GM15510 (cell line): ENCODE measurements around the gene RAB24.

Experiments
- POLR2A ChIP-seq: IDR thresholded peaks from 3 replicates; pipeline ENCODE4 v1.6.1; 2011; ENCODE audit warnings: borderline replicate concordance; ENCODE audit not compliant: insufficient read length; ENCODE audit errors: extremely low read depth

Gene RAB24

GRCh38 chr5:177303121-177303924 is at the start of gene RAB24, which contains the start of gene PRELID1:
Gene RAB24 (minus strand): TSS chr5:177303719. CDS start chr5:177303288, 431 bp downstream.
Gene PRELID1 (plus strand): TSS chr5:177303799. CDS start chr5:177303986, 187 bp downstream.
- TF ChIP-seq POLR2A, result peak; percentile 64

- TF ChIP-seq POLR2A, result no peak
Measured at GRCh38 chr5:177353093-177353492, 49.6 kb upstream of the RAB24 start.

DNA sequence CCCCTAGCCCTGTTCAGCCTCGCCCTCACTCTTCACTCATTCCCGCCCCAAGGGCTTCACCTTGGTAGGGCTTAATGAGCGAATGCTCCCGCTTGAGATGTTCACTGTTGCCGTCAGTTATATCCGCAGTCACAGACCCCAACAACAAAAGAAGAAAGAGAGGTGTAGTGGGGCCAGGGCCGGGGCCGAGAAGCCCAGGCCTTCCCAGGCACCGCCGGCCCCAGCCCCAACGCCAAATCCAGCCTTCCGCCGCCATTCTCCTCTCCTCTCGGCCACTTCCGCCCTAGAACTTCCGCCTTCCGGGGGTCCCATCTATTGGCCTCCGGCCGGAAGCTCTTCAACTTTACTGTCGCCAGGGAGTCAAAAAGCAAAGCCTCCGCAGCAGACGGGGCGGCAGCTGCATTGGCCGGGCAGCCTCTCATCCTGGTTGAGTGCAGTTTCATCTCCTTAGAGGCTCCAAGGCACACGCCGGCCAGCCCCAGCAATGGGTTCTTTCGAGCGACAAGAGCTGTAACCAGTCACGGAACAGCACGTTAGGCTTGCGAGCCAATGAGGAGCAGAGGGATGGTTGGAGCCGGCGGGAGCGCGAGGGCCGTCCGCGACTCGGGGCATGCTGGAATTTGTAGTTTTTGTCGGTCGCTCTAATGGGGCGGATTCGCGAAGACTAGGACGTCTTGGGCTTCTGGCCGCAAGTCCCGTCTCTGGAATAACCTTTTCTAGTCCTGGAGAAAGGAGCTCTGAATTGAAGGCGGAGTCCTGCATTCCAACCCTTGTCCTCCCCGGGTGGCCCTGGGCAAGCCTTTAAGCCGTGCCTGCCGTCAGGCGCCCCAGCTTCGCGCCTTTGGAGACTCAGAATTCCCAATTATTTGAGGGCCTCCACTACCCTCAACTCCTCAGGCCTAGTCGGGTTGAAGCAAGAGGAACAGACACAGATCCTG is 48.1 kb upstream of the RAB24 start, which contains the start of gene LMAN2:
Gene LMAN2 (minus strand): TSS at position 277 of the 938 bp plus-strand sequence. CDS start 21 bp downstream, at position 256.
- peak; percentile 83 for TF ChIP-seq POLR2A

DNA sequence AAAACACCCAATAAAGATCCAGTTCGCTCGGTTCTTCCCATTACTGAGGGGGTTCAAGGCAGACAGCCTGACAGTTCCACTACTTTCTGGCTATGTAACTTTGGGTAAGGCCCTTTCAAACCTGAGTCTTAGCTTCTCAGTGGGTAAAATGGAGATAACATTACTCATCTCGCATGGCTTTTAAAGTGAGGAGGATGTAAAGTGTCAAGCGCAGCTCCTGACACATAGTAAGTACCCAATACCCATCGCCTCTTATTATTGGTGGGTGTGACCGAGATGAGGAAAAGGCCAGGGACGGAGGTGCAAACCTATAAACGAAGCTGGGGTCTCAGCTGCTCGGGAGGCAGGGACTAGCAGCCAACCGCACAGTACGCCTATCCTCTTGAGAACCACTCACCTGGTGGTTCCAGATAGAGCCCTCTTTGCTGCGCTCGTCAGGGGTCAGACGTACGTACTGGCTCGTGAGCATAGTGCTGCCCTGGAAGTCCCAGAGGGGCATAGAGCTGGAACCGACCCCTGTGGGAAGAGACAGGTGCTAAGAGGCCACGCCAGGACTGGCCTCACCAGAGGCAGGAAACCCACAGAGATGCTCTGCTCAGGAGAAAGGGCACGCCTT is 47.4 kb upstream of the RAB24 start:
- TF ChIP-seq POLR2A, result no peak

GRCh38 chr5:177349762-177350161 is 46.2 kb upstream of the RAB24 start:
- no peak for TF ChIP-seq POLR2A

DNA sequence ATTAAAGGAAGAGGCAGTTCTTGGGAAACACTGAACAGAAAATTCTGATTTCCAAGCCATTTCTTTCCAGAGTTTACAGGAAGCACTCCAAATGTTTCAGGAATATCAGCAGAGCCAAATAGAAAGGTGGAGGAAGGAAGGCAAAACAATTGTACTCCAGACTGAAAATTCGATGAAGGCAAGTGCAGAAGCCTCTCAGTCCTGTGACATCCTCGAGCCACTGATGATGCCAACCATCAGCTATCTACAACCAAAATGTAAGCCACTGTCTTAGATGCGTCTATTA is 45.8 kb upstream of the RAB24 start:
- no peak for TF ChIP-seq POLR2A

DNA sequence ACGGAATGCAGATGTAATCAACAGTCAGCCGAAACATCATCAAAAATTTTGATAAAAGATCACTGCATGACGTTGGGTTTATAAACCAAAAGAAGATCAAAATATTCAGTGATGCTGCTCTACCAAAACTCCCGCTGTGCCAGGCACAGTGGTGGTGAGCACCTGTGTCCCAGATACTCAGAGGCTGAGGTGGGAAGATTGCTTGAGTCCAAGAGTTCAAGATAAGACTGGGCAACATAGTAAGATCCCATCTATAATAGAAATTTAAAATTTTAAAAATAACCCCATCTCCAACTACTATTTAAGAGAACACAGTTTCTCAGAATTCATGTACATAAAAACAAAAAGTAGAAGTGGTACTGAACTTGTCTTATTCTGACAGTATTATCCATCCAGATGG is 44.2 kb upstream of the RAB24 start:
- TF ChIP-seq POLR2A, result no peak

- TF ChIP-seq POLR2A, result no peak
Measured at GRCh38 chr5:177346820-177347219, 43.3 kb upstream of the RAB24 start.

DNA sequence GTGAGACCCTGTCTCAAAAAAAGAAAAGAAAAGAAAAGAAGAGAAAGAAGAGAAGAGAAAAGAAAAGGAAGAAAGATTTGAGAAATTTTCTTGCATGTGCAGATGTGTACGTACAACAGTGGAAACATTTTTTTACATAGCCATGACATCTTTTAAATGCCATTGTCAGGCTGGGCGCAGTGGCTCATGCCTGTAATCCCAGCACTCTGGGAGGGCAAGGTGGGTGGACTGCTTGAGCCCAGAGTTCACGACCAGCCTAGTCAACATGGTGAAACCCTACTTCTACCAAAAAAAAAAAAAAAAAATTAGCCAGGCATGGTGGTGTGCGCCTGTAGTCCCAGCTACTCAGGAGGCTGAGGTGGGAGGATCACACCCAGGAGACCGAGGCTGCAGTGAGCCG is 41.4 kb upstream of the RAB24 start:
- no peak for TF ChIP-seq POLR2A

GRCh38 chr5:177343777-177344176 is 40.3 kb upstream of the RAB24 start:
- TF ChIP-seq POLR2A, result no peak

- TF ChIP-seq POLR2A, result no peak
Measured at GRCh38 chr5:177339107-177339638, 35.7 kb upstream of the RAB24 start.

DNA sequence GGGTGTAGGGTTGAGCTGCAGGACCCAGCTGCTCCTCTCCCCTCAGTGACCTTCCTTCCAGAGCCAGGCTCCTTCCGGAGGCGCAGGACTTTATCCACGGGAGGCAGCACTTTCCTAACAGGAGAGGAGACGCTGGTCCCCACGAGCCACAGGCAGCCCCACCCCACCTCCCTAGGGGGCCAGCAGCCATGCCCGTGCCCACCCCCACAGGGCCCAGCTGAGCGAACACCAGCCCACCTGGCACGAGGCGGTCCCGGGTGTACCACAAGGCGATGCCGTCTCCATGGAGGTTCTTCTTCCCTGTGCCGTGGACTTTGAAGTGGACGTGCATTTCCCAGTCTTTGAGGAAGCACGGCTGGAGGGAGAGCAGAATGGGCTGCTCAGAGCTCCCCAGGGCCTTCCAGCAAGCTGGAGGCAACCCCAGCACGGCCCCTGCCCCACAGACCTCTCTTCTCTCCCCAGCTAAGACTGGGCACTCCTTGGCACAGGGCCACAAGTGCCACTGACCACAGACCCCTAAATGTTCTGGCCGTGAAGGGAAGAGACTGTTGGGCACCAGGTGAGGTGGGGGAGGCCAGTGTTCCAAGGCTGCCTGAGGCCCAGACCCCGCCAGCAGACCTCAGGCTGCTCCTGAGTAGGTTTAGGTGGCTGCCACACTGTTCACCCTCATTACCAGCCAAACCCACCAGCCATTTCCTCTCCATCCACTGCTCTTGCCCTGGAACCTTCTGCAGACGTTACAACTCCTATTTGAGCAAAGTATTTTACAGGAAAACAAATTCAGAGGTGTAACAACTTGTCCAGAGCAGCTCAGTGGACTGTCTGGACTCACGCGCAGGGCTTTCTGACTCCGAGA is 35.0 kb upstream of the RAB24 start:
- TF ChIP-seq POLR2A, result no peak

DNA sequence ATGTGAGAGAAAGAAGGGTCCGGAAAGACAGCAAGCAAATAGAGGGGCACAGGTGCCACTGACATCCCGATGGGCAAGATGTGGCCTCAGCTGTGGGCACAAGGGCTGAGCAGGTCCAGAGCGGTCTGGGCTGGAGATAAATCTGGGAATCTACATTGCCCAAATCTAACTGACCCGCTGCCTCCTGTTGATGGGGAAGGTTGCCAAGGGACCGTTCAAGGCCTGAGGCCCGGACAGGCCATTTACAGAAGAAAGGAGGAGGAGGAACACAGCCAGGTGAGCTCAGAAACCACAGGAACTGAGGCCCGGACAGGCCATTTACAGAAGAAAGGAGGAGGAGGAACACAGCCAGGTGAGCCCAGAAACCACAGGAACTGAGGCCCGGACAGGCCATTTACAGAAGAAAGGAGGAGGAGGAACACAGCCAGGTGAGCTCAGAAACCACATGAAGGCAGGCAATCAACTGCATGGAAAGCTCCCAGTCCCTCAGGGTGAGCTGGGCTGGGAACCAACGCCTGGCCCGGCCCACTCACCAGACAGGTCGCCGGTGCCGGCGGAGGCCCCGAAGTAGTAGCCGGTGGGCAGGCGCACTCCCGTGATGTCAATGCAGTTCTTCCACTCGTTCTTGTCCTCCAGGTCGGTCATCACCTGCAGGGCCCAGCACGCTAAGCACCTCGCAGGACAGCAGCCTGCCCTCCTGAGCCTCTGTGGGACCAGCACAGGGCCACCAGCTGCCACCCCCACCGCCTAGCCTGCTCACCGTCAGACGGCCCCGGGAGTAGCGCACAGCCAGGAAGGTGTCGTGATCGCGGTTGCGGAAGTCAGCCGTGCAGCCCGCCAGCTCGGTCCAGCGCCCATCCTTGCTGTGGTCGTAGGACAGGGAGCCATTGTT is 33.3 kb upstream of the RAB24 start:
- no peak for TF ChIP-seq POLR2A
